HepG2 (cell line): ENCODE results near the gene HELZ2. TPM values are rescaled to one million over a fixed set of nuclear protein-coding genes. Genes with fewer than 3 reads are reported as not detected.

Experiments used
- FOXA1 ChIP-seq, 2 experiments: fragments of 450-650 bp in 1 of 2; sonication (generic) in 1 of 2; formaldehyde crosslinking in 1 of 2; IDR thresholded peaks; 2 replicates each; pipeline versions ENCODE4 v1.4.0 to v1.6.1; 2016 to 2020; ENCODE audit warnings: missing genetic modification reagents in 1 of 2
- HNF4G ChIP-seq, 2 experiments: sonication (generic) in 1 of 2; formaldehyde crosslinking in 1 of 2; IDR thresholded peaks; 2 replicates each; pipeline versions ENCODE4 v1.4.0 to v1.6.1; 2011 to 2020; ENCODE audit warnings: borderline replicate concordance in 2 of 2, low read depth in 2 of 2, mild to moderate bottlenecking in 2 of 2, low read length in 1 of 2, missing genetic modification reagents in 1 of 2, moderate library complexity in 1 of 2
- ZNF33A ChIP-seq: sonication (generic); formaldehyde crosslinking; IDR thresholded peaks from 2 replicates; pipeline ENCODE4 v1.5.1; 2020; ENCODE audit warnings: missing genetic modification reagents, mild to moderate bottlenecking, moderate library complexity, borderline replicate concordance
- ZNF432 ChIP-seq: sonication (generic); formaldehyde crosslinking; IDR thresholded peaks from 2 replicates; pipeline ENCODE4 v1.5.0; 2020; ENCODE audit warnings: missing genetic modification reagents, mild to moderate bottlenecking, borderline replicate concordance
- ZNF547 ChIP-seq: sonication (generic); formaldehyde crosslinking; IDR thresholded peaks from 2 replicates; pipeline ENCODE4 v1.5.1; 2020; ENCODE audit warnings: mild to moderate bottlenecking, missing genetic modification reagents
- ZNF574 ChIP-seq: sonication (generic); formaldehyde crosslinking; IDR thresholded peaks from 2 replicates; pipeline ENCODE4 v1.4.0; 2020; ENCODE audit warnings: missing genetic modification reagents
- ZNF646 ChIP-seq: sonication (generic); formaldehyde crosslinking; IDR thresholded peaks from 2 replicates; pipeline ENCODE4 v1.9.0; 2021; ENCODE audit warnings: mild to moderate bottlenecking, missing genetic modification reagents
- ZNF776 ChIP-seq: sonication (generic); formaldehyde crosslinking; IDR thresholded peaks from 2 replicates; pipeline ENCODE4 v1.4.0; 2020; ENCODE audit warnings: mild to moderate bottlenecking, missing genetic modification reagents
- ZNF792 ChIP-seq: IDR thresholded peaks from 2 replicates; pipeline ENCODE4 v1.6.1; 2016
- ZSCAN31 ChIP-seq: sonication (generic); formaldehyde crosslinking; IDR thresholded peaks from 2 replicates; pipeline ENCODE4 v1.5.0; 2020; ENCODE audit warnings: low read depth, mild to moderate bottlenecking, missing genetic modification reagents
- polyA plus RNA-seq, 8 experiments: library from polyadenylated mRNA; depleted of rRNA in 3 of 8; stranded (reverse) in 7 of 8; unstranded in 1 of 8; fragments of >200 nt; fragmentation: Illumina TruSeq in 4 of 8; extraction: Trizol in 4 of 8; gene quantifications; 2 replicates each; pipeline versions ENCODE4 v1.2.1 to v1.2.3, GENCODE V29; 2011 to 2016; ENCODE audit warnings: low read depth in 4 of 8, missing spikeins in 1 of 8, mixed read lengths in 1 of 8; ENCODE audit not compliant: insufficient read depth in 1 of 8
- total RNA-seq, 5 experiments: library from RNA; depleted of rRNA; stranded (reverse); fragments of >200 nt; fragmentation: Illumina TruSeq; extraction: Trizol; gene quantifications; 2 replicates each; pipeline ENCODE4 v1.2.3, GENCODE V29; 2016; ENCODE audit warnings: low read depth in 1 of 5

HELZ2 gene
- total and polyA plus RNA-seq, 2 of the 13 experiments (the other 11 are each of a cell fraction or from before 2014, with no cell fraction given), result 9.6 to 10.1 TPM

- no peak for TF ChIP-seq ZNF574 (CRISPR knock-in tag)
- no peak for TF ChIP-seq HNF4G (IDR thresholded peaks at IDR 0.05; ENCODE audit: borderline replicate concordance, low read depth, low read length)
- TF ChIP-seq HNF4G (CRISPR knock-in tag; IDR thresholded peaks at IDR 0.05; ENCODE audit: borderline replicate concordance, low read depth), result no peak
- no peak for TF ChIP-seq ZNF432
- peak; percentile 47; the same call in 1 of the 2 replicates for TF ChIP-seq FOXA1 (IDR thresholded peaks at IDR 0.05)
- no peak for TF ChIP-seq FOXA1 (CRISPR knock-in tag; IDR thresholded peaks at IDR 0.05)
- TF ChIP-seq ZNF776 (CRISPR knock-in tag), result no peak
- no peak for TF ChIP-seq ZNF792 (CRISPR knock-in tag)
- no peak for TF ChIP-seq ZSCAN31 (CRISPR knock-in tag)
- TF ChIP-seq ZNF547 (CRISPR knock-in tag), result no peak
- no peak for TF ChIP-seq ZNF33A (CRISPR knock-in tag)
- TF ChIP-seq ZNF646 (CRISPR knock-in tag), result peak; percentile 87; the same call in 1 of the 2 replicates
Measured at GRCh38 chr20:63531686-63532448, 42.2 kb downstream of the HELZ2 start (continued).
